ENCODE results near the gene RHBDL1. TPM values are rescaled to one million over a fixed set of nuclear protein-coding genes. Genes with fewer than 3 reads are reported as not detected.

The RHBDL1 gene
- total and polyA plus RNA-seq, 9 of the 15 experiments (the other 6 are each of a cell fraction or from before 2014, with no cell fraction given) = 0.03 to 5.6 (median 1.3) TPM; not detected in 1

GRCh38 chr16:678858-679813 is 3.7 kb downstream of the RHBDL1 start (continued):
- no peak for TF ChIP-seq ZNF354B (CRISPR knock-in tag; IDR thresholded peaks at IDR 0.05)
- no peak for TF ChIP-seq ZNF778 (CRISPR knock-in tag; IDR thresholded peaks at IDR 0.05)
- peak; percentile 40; the same call in 1 of the 2 replicates for TF ChIP-seq TAF7 (tag; IDR thresholded peaks at IDR 0.05)
- TF ChIP-seq USF2 (CRISPR knock-in tag; IDR thresholded peaks at IDR 0.05) = no peak
- peak; percentile 58 for TF ChIP-seq SAP30 (IDR thresholded peaks at IDR 0.05; ENCODE audit: borderline replicate concordance, insufficient read depth, low read depth, low read length, poor library complexity, severe bottlenecking)
- TF ChIP-seq MCM2 (IDR thresholded peaks at IDR 0.05; ENCODE audit: low read depth) = no peak
- no peak for TF ChIP-seq SMARCE1 (IDR thresholded peaks at IDR 0.05)
- peak; percentile 33; the same call in 1 of the 2 replicates for TF ChIP-seq L3MBTL2 (IDR thresholded peaks at IDR 0.05)
- no peak for TF ChIP-seq ZBTB9 (CRISPR knock-in tag; IDR thresholded peaks at IDR 0.05)
- TF ChIP-seq POLR2A (conservative IDR thresholded peaks at IDR 0.05) = peak; percentile 83
- TF ChIP-seq ARID2 (IDR thresholded peaks at IDR 0.05) = no peak
- no peak for TF ChIP-seq PREB (CRISPR knock-in tag; IDR thresholded peaks at IDR 0.05)
- TF ChIP-seq TAF9B (IDR thresholded peaks at IDR 0.05; ENCODE audit: partially characterized antibody) = no peak
- peak; percentile 60; the same call in 1 of the 2 replicates for TF ChIP-seq ZNF511 (CRISPR knock-in tag; IDR thresholded peaks at IDR 0.05)
- no peak for TF ChIP-seq ZNF165 (CRISPR knock-in tag; IDR thresholded peaks at IDR 0.05; ENCODE audit: borderline replicate concordance)
- no peak for TF ChIP-seq MIER1 (IDR thresholded peaks at IDR 0.05; ENCODE audit: low read depth)
- peak; percentile 65 for TF ChIP-seq RBFOX2 (IDR thresholded peaks at IDR 0.05; ENCODE audit: low read depth, low read length)
- TF ChIP-seq NCOA1 (IDR thresholded peaks at IDR 0.05; ENCODE audit: low read depth) = no peak
- TF ChIP-seq THRAP3 (IDR thresholded peaks at IDR 0.05; ENCODE audit: borderline replicate concordance) = no peak
- no peak for TF ChIP-seq BRF2 (IDR thresholded peaks at IDR 0.05; ENCODE audit: borderline replicate concordance, insufficient read depth, insufficient read length)
- no peak for TF ChIP-seq STAT5B (CRISPR knock-in tag; IDR thresholded peaks at IDR 0.05)
- no peak for TF ChIP-seq ARNT (IDR thresholded peaks at IDR 0.05)
- peak; percentile 17; the same call in 1 of the 2 replicates for TF ChIP-seq SMARCA4 (IDR thresholded peaks at IDR 0.05)
- no peak for TF ChIP-seq ZNF644 (tag; IDR thresholded peaks at IDR 0.05; ENCODE audit: low read depth)

Measured in K562 (cell line).